Activated B cell treated with CpG ODN at 0.5 μM for 24 hours (primary cell): Measurements from ENCODE around the gene OR10C1. TPM values are rescaled to one million over a fixed set of nuclear protein-coding genes. Genes with fewer than 3 reads are reported as not detected.

ENCODE experiments used
- ATAC-seq: fragments of 200-7000 bp; cut with Tn5 transposase; one replicate; pipeline ENCODE4 v1.10.0; 2021; ENCODE audit warnings: low read depth, mild to moderate bottlenecking, moderate library complexity
- CTCF ChIA-PET: fragments of 350-600 bp; sonication (Branson Sonifier 250); formaldehyde crosslinking; loops from one replicate; lab custom pipeline; 2021; ENCODE audit warnings: antibody characterized with exemption; lab: Charles Lee
- POLR2A ChIA-PET: fragments of 350-600 bp; sonication (Branson Sonifier 250); formaldehyde crosslinking; loops from one replicate; lab custom pipeline; 2021; ENCODE audit warnings: antibody characterized with exemption; lab: Charles Lee
- DNase-seq: peaks from one replicate; pipeline ENCODE4 v3.0.0; 2022
- H3K27ac Mint-ChIP-seq: one replicate; pipeline ENCODE4 v1.8.0; 2020; ENCODE audit warnings: mixed read lengths
- H3K27me3 Mint-ChIP-seq: one replicate; pipeline ENCODE4 v1.8.0; 2021; ENCODE audit warnings: mixed read lengths
- H3K36me3 Mint-ChIP-seq: one replicate; pipeline ENCODE4 v1.8.0; 2021; ENCODE audit warnings: low read depth, mixed read lengths
- H3K4me1 Mint-ChIP-seq: one replicate; pipeline ENCODE4 v1.8.0; 2021; ENCODE audit warnings: mixed read lengths
- H3K4me3 Mint-ChIP-seq: one replicate; pipeline ENCODE4 v1.8.0; 2020; ENCODE audit warnings: mild to moderate bottlenecking, mixed read lengths
- H3K9me3 Mint-ChIP-seq: one replicate; pipeline ENCODE4 v1.8.0; 2020; ENCODE audit warnings: mixed read lengths
- CTCF ChIP-seq: fragments of 200-600 bp; IDR thresholded peaks from one replicate; pipeline ENCODE4 v1.8.0; 2022; ENCODE audit warnings: antibody characterized with exemption, mild to moderate bottlenecking
- intact Hi-C: fragments of 100-400 bp; cut with micrococcal nuclease; formaldehyde crosslinking; loops from one replicate; pipeline ENCODE4 v1.15.1; 2024
- total RNA-seq: library from RNA; stranded (reverse); gene quantifications from 2 replicates; pipeline ENCODE4 v1.2.3, GENCODE V29; 2022

OR10C1 gene, protein sequence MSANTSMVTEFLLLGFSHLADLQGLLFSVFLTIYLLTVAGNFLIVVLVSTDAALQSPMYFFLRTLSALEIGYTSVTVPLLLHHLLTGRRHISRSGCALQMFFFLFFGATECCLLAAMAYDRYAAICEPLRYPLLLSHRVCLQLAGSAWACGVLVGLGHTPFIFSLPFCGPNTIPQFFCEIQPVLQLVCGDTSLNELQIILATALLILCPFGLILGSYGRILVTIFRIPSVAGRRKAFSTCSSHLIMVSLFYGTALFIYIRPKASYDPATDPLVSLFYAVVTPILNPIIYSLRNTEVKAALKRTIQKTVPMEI
- total RNA-seq: not detected in 2 replicates

GRCh38 chr6:29439006-29439405 lies at the start of gene OR10C1:
Gene OR10C1 (plus strand): TSS chr6:29439306. CDS start chr6:29440016, 710 bp downstream.
- CTCF ChIA-PET: no interaction called here
- POLR2A ChIA-PET: no interaction called here
- DNase-seq (no peak), ATAC-seq (no peak)
- peaks cover 8% of the 10 kb centered on the region for H3K9me3 Mint-ChIP-seq
- no peak for TF ChIP-seq CTCF
- no peaks in the 10 kb centered on the region for H3K36me3 Mint-ChIP-seq
- H3K4me1 Mint-ChIP-seq: no peaks in the 10 kb centered on the region
- H3K27me3 Mint-ChIP-seq: peaks cover 17% of the 10 kb centered on the region
- H3K27ac Mint-ChIP-seq: no peak within 1 kb of the TSS
- intact Hi-C loops: no loop called here
- H3K4me3 Mint-ChIP-seq: no peak within 1 kb of the TSS

DNA sequence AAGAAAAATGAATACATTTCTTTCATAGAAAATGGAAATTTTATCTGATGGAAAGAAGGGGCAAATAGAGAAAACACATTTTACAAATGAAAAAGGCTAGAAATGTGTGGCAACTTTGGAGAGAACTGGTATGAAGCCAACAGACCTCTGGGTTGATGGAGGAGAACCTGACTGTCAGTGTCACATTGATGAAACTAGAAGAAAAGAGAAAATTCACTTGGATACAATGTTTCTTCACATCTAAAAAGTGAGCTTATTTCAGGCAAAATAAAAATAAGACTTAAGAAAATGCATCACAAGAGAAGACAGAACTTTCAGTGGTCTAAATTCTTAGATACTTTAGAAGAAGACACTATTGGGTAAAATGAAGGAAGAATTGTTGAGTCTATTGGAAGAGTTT lies 43.8 kb upstream of the OR10C1 start, which contains the start of gene OR12D2:
OR12D2 (plus strand) TSS at position 301 of the 400 bp plus-strand sequence. CDS start 1,069 bp downstream, outside the sequence.
- ATAC-seq: no peak
- H3K27ac Mint-ChIP-seq: no peak within 1 kb of the TSS
- no peaks in the 10 kb centered on the region for H3K4me1 Mint-ChIP-seq
- no peaks in the 10 kb centered on the region for H3K36me3 Mint-ChIP-seq
- peaks cover 29% of the 10 kb centered on the region for H3K27me3 Mint-ChIP-seq
- H3K4me3 Mint-ChIP-seq: no peak within 1 kb of the TSS
- DNase-seq: no peak
- ChIA-PET POLR2A (no interaction called here), CTCF (no interaction called here)
- no peaks in the 10 kb centered on the region for H3K9me3 Mint-ChIP-seq
- intact Hi-C loops: no loop called here
- TF ChIP-seq CTCF: no peak

DNA sequence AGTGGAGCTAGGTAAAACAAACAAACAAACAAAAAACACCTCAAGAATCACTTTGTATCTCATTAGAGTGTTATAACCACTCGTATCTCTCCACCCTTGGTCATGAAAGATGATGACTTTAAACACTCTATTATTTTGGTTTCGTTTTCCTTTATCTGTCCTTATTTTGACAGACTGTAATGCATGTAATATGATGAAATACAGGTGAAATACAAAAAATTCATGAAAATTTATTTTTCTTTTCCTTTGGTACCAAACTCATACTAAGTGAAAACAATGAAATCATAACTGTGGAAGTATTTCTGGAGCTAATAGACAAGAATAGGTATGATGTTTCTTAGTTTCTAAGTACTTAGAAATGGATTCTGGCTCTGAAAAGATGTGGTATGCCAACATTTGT lies 39.6 kb upstream of the OR10C1 start:
- ATAC-seq: no peak

DNA sequence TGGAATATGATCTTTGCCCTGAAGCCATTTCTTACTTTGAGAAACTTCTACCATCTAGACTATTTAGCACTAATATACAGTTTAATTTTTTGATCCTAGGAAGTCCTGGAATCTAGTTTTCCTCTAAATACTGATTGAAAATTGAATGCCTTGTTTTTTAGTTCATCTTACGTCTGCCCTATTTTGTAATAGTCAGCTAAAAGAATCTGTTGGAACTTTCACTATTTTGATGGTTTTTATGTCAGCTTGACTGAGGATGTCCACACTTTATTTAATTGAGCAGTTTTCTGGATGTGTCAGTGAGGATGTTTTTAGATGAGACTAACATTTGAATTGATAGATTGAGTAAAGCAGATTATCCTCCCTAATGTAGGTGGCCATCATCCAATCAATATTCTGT lies 35.3 kb upstream of the OR10C1 start:
- no peak for TF ChIP-seq CTCF
- peaks cover 6% of the 10 kb centered on the region for H3K9me3 Mint-ChIP-seq
- no peak overlapping the region for H3K4me3 Mint-ChIP-seq
- no peak for DNase-seq
- POLR2A ChIA-PET: no interaction called here
- no peaks in the 10 kb centered on the region for H3K36me3 Mint-ChIP-seq
- H3K27ac Mint-ChIP-seq: no peak overlapping the region
- intact Hi-C loops: no loop called here
- H3K27me3 Mint-ChIP-seq: peaks cover 27% of the 10 kb centered on the region
- ATAC-seq: no peak
- H3K4me1 Mint-ChIP-seq: no peaks in the 10 kb centered on the region
- CTCF ChIA-PET: no interaction called here

More for the DNA sequence above, 39.6 kb upstream of the OR10C1 start:
- intact Hi-C loops: no loop called here
- Mint-ChIP-seq H3K27ac (no peak overlapping the region), H3K4me3 (no peak overlapping the region), H3K9me3 (no peaks in the 10 kb centered on the region), H3K4me1 (no peaks in the 10 kb centered on the region), H3K27me3 (peaks cover 25% of the 10 kb centered on the region), H3K36me3 (no peaks in the 10 kb centered on the region)
- DNase-seq: no peak
- CTCF ChIA-PET: no interaction called here
- TF ChIP-seq CTCF: no peak
- POLR2A ChIA-PET: no interaction called here

DNA sequence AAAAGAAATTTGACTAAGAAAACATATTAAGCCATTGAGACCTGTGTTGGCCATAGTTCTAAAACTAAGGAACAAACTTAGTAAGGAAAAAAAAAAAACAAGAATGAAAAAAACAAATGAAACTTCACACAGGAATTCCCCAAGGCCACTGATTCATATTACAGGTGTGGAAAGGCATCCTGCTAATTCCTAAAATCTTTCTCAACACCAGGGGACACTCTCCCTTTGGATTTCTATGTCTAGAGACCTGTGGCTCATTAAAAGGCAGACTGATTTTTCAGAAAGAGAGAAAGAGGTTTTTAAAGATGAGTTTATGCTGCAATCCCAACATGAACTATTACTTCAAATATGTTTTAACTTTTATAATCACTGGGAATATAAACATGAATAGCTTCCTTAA lies 24.5 kb upstream of the OR10C1 start, which contains the start of gene OR12D1:
OR12D1 (plus strand) TSS at position 341 of the 400 bp plus-strand sequence.
- ATAC-seq (no peak), DNase-seq (no peak)
- no peaks in the 10 kb centered on the region for H3K4me1 Mint-ChIP-seq
- no peak within 1 kb of the TSS for H3K27ac Mint-ChIP-seq
- intact Hi-C loops: no loop called here
- H3K4me3 Mint-ChIP-seq: no peak within 1 kb of the TSS
- ChIA-PET CTCF (no interaction called here), POLR2A (no interaction called here)
- no peak for TF ChIP-seq CTCF
- H3K27me3 Mint-ChIP-seq: peaks cover 27% of the 10 kb centered on the region
- no peaks in the 10 kb centered on the region for H3K36me3 Mint-ChIP-seq
- peaks cover 10% of the 10 kb centered on the region for H3K9me3 Mint-ChIP-seq
